Keratinocyte (primary cell): ENCODE results near the gene NEK2. TPM values are rescaled to one million over a fixed set of nuclear protein-coding genes. Genes with fewer than 3 reads are reported as not detected.

Experiments used
- DNase-seq: peaks from one replicate; pipeline ENCODE4 v3.0.0-alpha.2; 2011; ENCODE audit warnings: low read depth, missing footprints, low spot score
- FAIRE-seq: peaks from 2 replicates; lab custom pipeline; 2011; peaks lifted over from hg19 to GRCh38; lab: Jason Lieb, UNC
- H2AFZ ChIP-seq: 2 replicates; pipeline ENCODE4 v1.6.0; 2012; ENCODE audit warnings: low read length, control low read depth, inconsistent platforms; ENCODE audit not compliant: control insufficient read depth
- H3K27ac ChIP-seq: 2 replicates; pipeline ENCODE4 v1.5.1; 2011; ENCODE audit warnings: low read length; ENCODE audit not compliant: control insufficient read depth, insufficient read depth
- H3K27me3 ChIP-seq: 3 replicates; pipeline ENCODE4 v1.6.0; 2011; ENCODE audit warnings: low read length; ENCODE audit not compliant: control insufficient read depth, insufficient read depth; ENCODE audit errors: extremely low read depth
- H3K36me3 ChIP-seq, 2 experiments: 2 replicates in 1 of 2; 3 replicates in 1 of 2; pipeline ENCODE4 v1.5.1; 2011; ENCODE audit warnings: low read length in 2 of 2, mild to moderate bottlenecking in 1 of 2; ENCODE audit not compliant: control insufficient read depth in 2 of 2, insufficient read depth in 2 of 2; ENCODE audit errors: extremely low read depth in 1 of 2
- H3K4me1 ChIP-seq: 3 replicates; pipeline ENCODE4 v1.5.1; 2011; ENCODE audit warnings: low read length; ENCODE audit not compliant: control insufficient read depth, insufficient read depth; ENCODE audit errors: extremely low read depth
- H3K4me2 ChIP-seq: 3 replicates; pipeline ENCODE4 v1.6.0; 2011; ENCODE audit warnings: low read depth, low read length; ENCODE audit not compliant: control insufficient read depth, insufficient read depth; ENCODE audit errors: extremely low read depth
- H3K4me3 ChIP-seq, 3 experiments: fragments of 200-600 bp in 1 of 3; sonication (generic) in 1 of 3; 2 replicates in 2 of 3; 3 replicates in 1 of 3; pipeline ENCODE4 v1.5.1; 2011 to 2016; ENCODE audit warnings: low read length in 3 of 3, mild to moderate bottlenecking in 3 of 3, control low read depth in 2 of 3, inconsistent platforms in 1 of 3, low read depth in 1 of 3, mixed read lengths in 1 of 3, mixed run types in 1 of 3, moderate library complexity in 1 of 3; ENCODE audit not compliant: control insufficient read depth in 2 of 3, insufficient read depth in 2 of 3; ENCODE audit errors: extremely low read depth in 1 of 3
- H3K79me2 ChIP-seq: 2 replicates; pipeline ENCODE4 v1.6.0; 2012; ENCODE audit warnings: low read length; ENCODE audit not compliant: control insufficient read depth, insufficient read depth
- H3K9ac ChIP-seq: 3 replicates; pipeline ENCODE4 v1.6.0; 2011; ENCODE audit warnings: low read length; ENCODE audit not compliant: control insufficient read depth, insufficient read depth; ENCODE audit errors: extremely low read depth
- H3K9me1 ChIP-seq: 3 replicates; pipeline ENCODE4 v1.6.0; 2011; ENCODE audit warnings: low read length; ENCODE audit not compliant: control insufficient read depth, insufficient read depth; ENCODE audit errors: extremely low read depth
- H3K9me3 ChIP-seq: 2 replicates; pipeline ENCODE4 v1.5.1; 2012; ENCODE audit warnings: low read depth, low read length; ENCODE audit not compliant: control insufficient read depth
- H4K20me1 ChIP-seq: 3 replicates; pipeline ENCODE4 v1.6.0; 2011; ENCODE audit warnings: low read length; ENCODE audit not compliant: control insufficient read depth, insufficient read depth; ENCODE audit errors: extremely low read depth
- EZH2 ChIP-seq: IDR thresholded peaks from one replicate; pipeline ENCODE4 v1.6.1; 2012; ENCODE audit warnings: inconsistent platforms, mild to moderate bottlenecking, low read length, moderate library complexity
- dilution Hi-C: fragments of 300-500 bp; cut with MboI; formaldehyde crosslinking; loops from one replicate; pipeline ENCODE4 v1.7.0; 2020; ENCODE audit warnings: low sequenced_read_pairs; ENCODE audit not compliant: extremely low pct_ligation_motif_present
- polyA plus RNA-seq, 5 experiments: library from polyadenylated mRNA; depleted of rRNA in 3 of 5; stranded (reverse) in 3 of 5; stranded (forward) in 1 of 5; unstranded in 1 of 5; fragments of >200 nt; gene quantifications; 1 replicate in 1 of 5; 2 replicates in 3 of 5; 3 replicates in 1 of 5; pipeline versions ENCODE4 v1.2.1 to v1.2.3, GENCODE V29; 2011 to 2012; ENCODE audit warnings: missing spikeins in 2 of 5, low read depth in 1 of 5, low replicate concordance in 1 of 5
- TF ChIP-seq, protein P1 (sequence below), 3 experiments: IDR thresholded peaks in 1 of 3; conservative IDR thresholded peaks in 1 of 3; optimal IDR thresholded peaks in 1 of 3; 2 replicates in 2 of 3; 3 replicates in 1 of 3; pipeline versions ENCODE3 to v1.5.1; 2011; ENCODE audit warnings: low read length in 3 of 3, mild to moderate bottlenecking in 3 of 3, moderate library complexity in 2 of 3, control low read depth in 1 of 3, inconsistent platforms in 1 of 3; ENCODE audit not compliant: insufficient read depth in 2 of 3; ENCODE audit errors: extremely low read depth in 1 of 3

The NEK2 gene
- polyA plus RNA-seq, 1 donor (not counting 4 experiments of a cell fraction or from before 2014, with no cell fraction given): 10.8 TPM

DNA sequence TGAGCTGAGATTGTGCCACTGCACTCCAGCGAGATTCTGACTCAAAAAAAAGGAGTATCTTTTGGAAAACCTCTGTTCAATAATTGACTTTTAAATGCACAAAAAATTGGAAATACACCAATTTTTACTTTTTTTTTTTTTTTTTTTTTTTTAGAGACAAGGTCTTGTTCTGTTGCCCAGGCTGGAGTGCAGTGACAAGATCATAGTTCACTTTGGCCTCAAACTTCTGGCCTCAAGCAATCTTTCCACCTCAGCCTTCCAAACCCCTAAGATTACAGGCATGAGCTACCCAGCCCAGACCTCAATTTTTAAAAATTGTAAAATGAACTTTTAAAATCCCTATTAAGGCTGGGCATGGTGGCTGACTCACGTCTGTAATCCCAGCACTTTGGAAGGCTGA lies 30.8 kb downstream of the NEK2 start:
- H3K27me3 ChIP-seq: peaks cover 8% of the 10 kb centered on the region
- H3K4me2 ChIP-seq: no peak overlapping the region
- DNase-seq: no peak
- dilution Hi-C loops: no loop called here
- H3K36me3 ChIP-seq: no peaks in the 10 kb centered on the region
- H3K9me1 ChIP-seq: peaks cover 3% of the 10 kb centered on the region
- no peak overlapping the region for H2AFZ ChIP-seq
- FAIRE-seq: no peak
- TF ChIP-seq, protein P1, sequence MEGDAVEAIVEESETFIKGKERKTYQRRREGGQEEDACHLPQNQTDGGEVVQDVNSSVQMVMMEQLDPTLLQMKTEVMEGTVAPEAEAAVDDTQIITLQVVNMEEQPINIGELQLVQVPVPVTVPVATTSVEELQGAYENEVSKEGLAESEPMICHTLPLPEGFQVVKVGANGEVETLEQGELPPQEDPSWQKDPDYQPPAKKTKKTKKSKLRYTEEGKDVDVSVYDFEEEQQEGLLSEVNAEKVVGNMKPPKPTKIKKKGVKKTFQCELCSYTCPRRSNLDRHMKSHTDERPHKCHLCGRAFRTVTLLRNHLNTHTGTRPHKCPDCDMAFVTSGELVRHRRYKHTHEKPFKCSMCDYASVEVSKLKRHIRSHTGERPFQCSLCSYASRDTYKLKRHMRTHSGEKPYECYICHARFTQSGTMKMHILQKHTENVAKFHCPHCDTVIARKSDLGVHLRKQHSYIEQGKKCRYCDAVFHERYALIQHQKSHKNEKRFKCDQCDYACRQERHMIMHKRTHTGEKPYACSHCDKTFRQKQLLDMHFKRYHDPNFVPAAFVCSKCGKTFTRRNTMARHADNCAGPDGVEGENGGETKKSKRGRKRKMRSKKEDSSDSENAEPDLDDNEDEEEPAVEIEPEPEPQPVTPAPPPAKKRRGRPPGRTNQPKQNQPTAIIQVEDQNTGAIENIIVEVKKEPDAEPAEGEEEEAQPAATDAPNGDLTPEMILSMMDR (optimal IDR thresholded peaks at IDR 0.05 in 1 of 3, IDR thresholded peaks at IDR 0.05 in 1 of 3, conservative IDR thresholded peaks at IDR 0.05 in 1 of 3; ENCODE audit: extremely low read depth in 1 of 3, insufficient read depth in 2 of 3, low read length in 3 of 3): no peak
- no peak for TF ChIP-seq EZH2
- no peaks in the 10 kb centered on the region for H4K20me1 ChIP-seq
- no peak overlapping the region for H3K4me3 ChIP-seq
- no peak overlapping the region for H3K9ac ChIP-seq
- no peaks in the 10 kb centered on the region for H3K79me2 ChIP-seq
- H3K9me3 ChIP-seq: no peaks in the 10 kb centered on the region
- peaks cover 12% of the 10 kb centered on the region for H3K4me1 ChIP-seq
- no peak overlapping the region for H3K27ac ChIP-seq

DNA sequence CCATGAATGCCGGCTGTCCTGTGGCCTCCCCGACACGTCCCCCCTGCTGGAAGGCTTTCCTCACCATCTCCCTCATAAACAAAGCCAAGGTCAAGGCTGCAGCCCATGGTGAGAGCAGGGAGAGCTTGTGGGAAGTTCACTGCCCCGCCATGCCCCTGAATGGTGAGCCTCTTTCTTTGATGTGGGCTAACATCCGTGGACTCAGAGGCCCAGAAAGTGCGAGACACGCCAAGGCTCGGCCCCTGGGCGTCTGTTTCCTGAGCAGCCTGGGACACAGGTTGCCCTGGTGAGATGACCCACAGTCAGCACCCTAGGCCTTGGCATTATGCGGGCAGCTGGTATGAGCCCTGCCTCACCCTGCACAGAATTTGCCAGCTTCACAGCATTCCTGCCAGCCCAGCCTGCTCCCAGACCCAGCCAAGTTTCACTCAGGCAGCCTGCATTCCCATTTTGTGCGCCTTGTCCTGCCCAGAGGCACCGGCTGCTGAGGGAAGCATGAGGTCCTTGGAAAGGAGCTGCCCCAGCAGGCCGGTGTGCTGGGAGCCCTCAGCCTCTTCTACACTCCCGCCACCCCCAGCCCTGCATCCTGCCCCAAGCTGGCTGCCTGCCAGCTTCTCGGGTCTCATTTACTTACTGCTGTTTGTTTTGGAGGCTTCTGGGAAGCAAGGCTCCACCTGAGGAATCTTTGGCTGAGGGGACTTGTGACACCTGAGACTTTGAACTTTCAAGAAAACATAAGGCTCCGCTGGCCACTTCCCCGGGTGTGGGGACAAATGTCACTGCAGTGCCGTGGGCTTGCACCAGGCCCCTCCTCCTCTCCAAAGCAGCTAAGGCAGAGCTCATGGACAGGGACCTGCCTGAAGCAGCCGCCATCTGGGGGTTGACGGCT lies 31.9 kb downstream of the NEK2 start:
- H3K79me2 ChIP-seq: no peaks in the 10 kb centered on the region
- H4K20me1 ChIP-seq: no peaks in the 10 kb centered on the region
- dilution Hi-C loops: no loop called here
- no peak overlapping the region for H2AFZ ChIP-seq
- peaks cover 3% of the 10 kb centered on the region for H3K9me1 ChIP-seq
- DNase-seq (no peak), FAIRE-seq (no peak)
- H3K27me3 ChIP-seq: peaks cover 8% of the 10 kb centered on the region
- no peak for TF ChIP-seq EZH2
- TF ChIP-seq, protein P1 (optimal IDR thresholded peaks at IDR 0.05 in 1 of 3, IDR thresholded peaks at IDR 0.05 in 1 of 3, conservative IDR thresholded peaks at IDR 0.05 in 1 of 3; ENCODE audit: extremely low read depth in 1 of 3, insufficient read depth in 2 of 3, low read length in 3 of 3): no peak
- peaks cover 11% of the 10 kb centered on the region for H3K4me1 ChIP-seq
- H3K4me3 ChIP-seq: no peak overlapping the region
- H3K27ac ChIP-seq: no peak overlapping the region
- no peaks in the 10 kb centered on the region for H3K36me3 ChIP-seq
- no peaks in the 10 kb centered on the region for H3K9me3 ChIP-seq
- no peak overlapping the region for H3K9ac ChIP-seq
- no peak overlapping the region for H3K4me2 ChIP-seq
